ENCODE measurements around the gene SIK3.

Gene SIK3

DNA sequence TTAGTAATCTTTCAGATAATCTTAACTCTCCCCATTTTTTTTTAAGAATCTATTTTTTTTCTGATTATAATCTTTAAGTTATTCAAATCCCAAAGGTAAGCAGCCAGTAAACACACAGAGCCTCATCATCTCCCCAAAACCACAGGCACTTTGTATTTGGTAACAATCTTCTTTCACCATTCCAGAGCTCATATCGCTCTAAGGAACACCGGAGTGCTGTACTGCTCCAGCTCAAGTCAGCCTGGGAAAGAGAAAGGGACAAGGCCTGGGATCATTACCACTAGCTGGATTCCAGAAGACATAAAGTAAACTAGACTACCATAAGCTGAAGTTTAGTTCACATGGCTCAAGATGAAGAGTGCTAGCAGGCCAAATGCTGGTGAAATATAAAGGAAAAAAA is 187.8 kb downstream of the SIK3 start:
- no peak overlapping the region for H3K4me3 ChIP-seq (ENCODE audit: low read depth, low read length)
- H3K27me3 ChIP-seq (ENCODE audit: control insufficient read depth, insufficient read depth, low read length), result no peaks in the 10 kb centered on the region
- no peaks in the 10 kb centered on the region for H3K4me1 ChIP-seq (ENCODE audit: control insufficient read depth, insufficient read depth, low read length)
- H3K27ac ChIP-seq (ENCODE audit: low read depth, low read length), result no peak overlapping the region
- H3K36me3 ChIP-seq (ENCODE audit: control insufficient read depth, insufficient read depth, low read length), result no peaks in the 10 kb centered on the region
- H3K9ac ChIP-seq (ENCODE audit: low read depth, low read length), result no peak overlapping the region
- H3K9me3 ChIP-seq (ENCODE audit: control insufficient read depth, insufficient read depth, low read length), result no peaks in the 10 kb centered on the region

DNA sequence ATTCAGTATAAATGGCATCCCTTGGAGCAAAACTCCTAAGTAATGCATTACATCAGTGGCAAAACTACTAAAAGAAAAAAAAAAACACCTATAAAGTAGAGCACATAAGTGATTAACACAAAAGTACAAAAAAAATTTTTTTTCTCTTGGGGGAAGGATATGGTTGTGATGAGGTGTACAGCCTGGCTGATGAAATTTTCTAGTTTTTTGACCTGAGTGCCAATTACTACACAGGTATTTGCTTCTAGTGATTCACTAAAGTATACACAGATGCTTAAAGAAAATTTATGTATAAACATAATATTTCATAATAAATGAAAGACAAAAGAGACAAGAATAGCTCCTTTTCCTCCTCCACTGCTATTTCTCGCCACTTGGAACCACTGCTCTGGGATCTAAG is 189.0 kb downstream of the SIK3 start:
- H3K9ac ChIP-seq (ENCODE audit: low read depth, low read length), result no peak overlapping the region
- H3K27ac ChIP-seq (ENCODE audit: low read depth, low read length), result no peak overlapping the region
- H3K4me3 ChIP-seq (ENCODE audit: low read depth, low read length), result no peak overlapping the region
- H3K4me1 ChIP-seq (ENCODE audit: control insufficient read depth, insufficient read depth, low read length), result no peaks in the 10 kb centered on the region
- no peaks in the 10 kb centered on the region for H3K36me3 ChIP-seq (ENCODE audit: control insufficient read depth, insufficient read depth, low read length)
- H3K27me3 ChIP-seq (ENCODE audit: control insufficient read depth, insufficient read depth, low read length), result no peaks in the 10 kb centered on the region
- no peaks in the 10 kb centered on the region for H3K9me3 ChIP-seq (ENCODE audit: control insufficient read depth, insufficient read depth, low read length)

DNA sequence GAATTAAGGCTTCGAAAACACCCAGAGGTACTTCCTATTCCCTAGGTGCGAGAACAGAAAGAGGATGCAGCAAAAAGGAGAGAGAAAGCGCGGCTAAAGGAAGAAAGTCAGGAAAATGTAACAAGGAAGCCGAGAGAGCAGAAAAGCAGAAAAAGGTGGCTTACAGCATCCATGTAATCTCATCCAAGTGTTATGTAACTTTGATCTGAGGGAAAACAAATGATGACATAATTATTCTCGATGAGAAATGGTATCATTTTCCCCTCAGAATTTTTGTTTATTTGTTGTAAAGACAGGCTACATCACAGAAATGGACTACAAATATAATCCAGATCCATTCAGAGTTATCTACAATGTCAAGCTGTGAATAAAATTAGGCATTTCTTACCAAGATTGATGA is 191.7 kb downstream of the SIK3 start:
- Histone ChIP-seq H3K4me1 (ENCODE audit: control insufficient read depth, insufficient read depth, low read length) (no peaks in the 10 kb centered on the region), H3K36me3 (ENCODE audit: control insufficient read depth, insufficient read depth, low read length) (no peaks in the 10 kb centered on the region), H3K27ac (ENCODE audit: low read depth, low read length) (no peak overlapping the region), H3K4me3 (ENCODE audit: low read depth, low read length) (no peak overlapping the region), H3K9me3 (ENCODE audit: control insufficient read depth, insufficient read depth, low read length) (no peaks in the 10 kb centered on the region), H3K9ac (ENCODE audit: low read depth, low read length) (no peak overlapping the region), H3K27me3 (ENCODE audit: control insufficient read depth, insufficient read depth, low read length) (no peaks in the 10 kb centered on the region)

DNA sequence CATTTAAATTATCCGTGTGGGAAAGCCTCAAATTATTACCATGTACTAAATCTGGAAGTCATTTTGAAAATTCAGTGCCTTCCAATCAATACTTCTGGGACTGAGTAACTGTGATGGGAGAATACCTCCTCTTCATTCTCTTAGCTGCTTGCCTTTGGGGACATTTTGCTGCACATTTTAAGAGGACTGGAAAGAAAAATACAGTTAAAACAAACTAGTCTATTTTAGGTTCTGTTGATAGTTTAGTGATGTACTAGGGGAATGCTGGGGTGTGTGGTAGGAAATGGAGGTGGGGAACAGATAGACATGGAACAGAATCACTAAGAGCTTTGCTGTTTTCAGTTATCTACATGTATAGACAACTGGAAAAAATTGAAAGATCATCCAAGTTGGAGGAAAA is 195.1 kb downstream of the SIK3 start:
- Histone ChIP-seq H3K27me3 (ENCODE audit: control insufficient read depth, insufficient read depth, low read length) (no peaks in the 10 kb centered on the region), H3K4me1 (ENCODE audit: control insufficient read depth, insufficient read depth, low read length) (no peaks in the 10 kb centered on the region), H3K9ac (ENCODE audit: low read depth, low read length) (no peak overlapping the region), H3K36me3 (ENCODE audit: control insufficient read depth, insufficient read depth, low read length) (no peaks in the 10 kb centered on the region), H3K4me3 (ENCODE audit: low read depth, low read length) (no peak overlapping the region), H3K9me3 (ENCODE audit: control insufficient read depth, insufficient read depth, low read length) (no peaks in the 10 kb centered on the region), H3K27ac (ENCODE audit: low read depth, low read length) (no peak overlapping the region)

DNA sequence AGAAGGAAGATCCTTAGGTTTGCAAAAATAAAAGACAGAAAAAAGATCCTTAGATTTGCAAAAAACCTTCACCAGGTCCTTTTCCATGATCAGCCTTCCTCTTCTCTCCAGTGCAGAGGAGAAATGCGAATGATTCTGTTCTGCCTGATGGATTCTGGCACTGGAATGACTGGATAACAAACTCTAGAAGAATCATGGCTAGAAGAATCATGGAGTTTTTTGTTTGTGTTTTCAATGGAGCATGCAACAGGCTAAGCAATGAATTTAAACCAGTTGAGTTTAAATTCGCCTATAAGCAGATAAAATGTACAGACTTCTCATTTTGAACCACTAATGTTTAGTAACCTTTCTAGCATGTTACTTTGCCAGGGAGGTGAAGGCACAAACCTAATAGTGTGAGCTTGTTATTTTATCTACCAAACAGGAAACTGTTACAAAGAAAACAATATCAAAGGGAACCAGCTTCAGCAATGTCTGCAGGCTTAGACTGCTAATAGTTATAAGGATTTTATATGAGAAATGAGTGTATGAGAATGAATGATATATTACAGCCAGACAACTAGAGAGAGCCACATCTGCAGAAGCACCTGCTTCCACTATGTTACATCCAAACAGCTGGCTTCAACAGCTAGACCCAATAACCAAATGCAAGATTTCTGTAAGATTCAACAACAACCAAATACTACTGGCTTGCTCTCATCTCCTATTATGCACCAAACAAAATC is 196.1 kb downstream of the SIK3 start:
- Histone ChIP-seq H3K36me3 (ENCODE audit: control insufficient read depth, insufficient read depth, low read length) (peaks cover under 1% of the 10 kb centered on the region; the same call in 1 of the 2 replicates), H3K9me3 (ENCODE audit: control insufficient read depth, insufficient read depth, low read length) (no peaks in the 10 kb centered on the region), H3K27me3 (ENCODE audit: control insufficient read depth, insufficient read depth, low read length) (no peaks in the 10 kb centered on the region), H3K4me1 (ENCODE audit: control insufficient read depth, insufficient read depth, low read length) (no peaks in the 10 kb centered on the region), H3K9ac (ENCODE audit: low read depth, low read length) (no peak overlapping the region), H3K27ac (ENCODE audit: low read depth, low read length) (no peak overlapping the region), H3K4me3 (ENCODE audit: low read depth, low read length) (no peak overlapping the region)

DNA sequence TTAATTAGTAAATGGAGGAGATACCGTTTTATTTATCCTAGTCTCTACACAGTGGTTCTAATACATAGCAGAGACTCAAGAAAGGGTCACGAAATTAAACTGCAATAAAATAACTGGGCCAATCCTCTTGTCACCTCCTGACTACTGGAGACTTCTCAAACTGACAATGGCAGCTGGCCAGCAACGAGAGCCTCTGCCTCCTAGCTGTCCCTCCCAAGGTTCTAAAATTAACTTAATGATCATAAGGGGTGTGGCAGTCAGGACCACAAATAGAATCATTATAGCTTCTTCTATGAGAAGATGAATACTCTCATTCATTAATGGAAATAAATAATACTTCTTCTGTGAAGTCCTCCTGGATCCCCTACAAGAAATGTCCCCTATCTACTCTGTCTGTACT is 197.0 kb downstream of the SIK3 start:
- Histone ChIP-seq H3K9me3 (ENCODE audit: control insufficient read depth, insufficient read depth, low read length) (no peaks in the 10 kb centered on the region), H3K9ac (ENCODE audit: low read depth, low read length) (no peak overlapping the region), H3K27ac (ENCODE audit: low read depth, low read length) (no peak overlapping the region), H3K27me3 (ENCODE audit: control insufficient read depth, insufficient read depth, low read length) (no peaks in the 10 kb centered on the region), H3K4me1 (ENCODE audit: control insufficient read depth, insufficient read depth, low read length) (no peaks in the 10 kb centered on the region), H3K36me3 (ENCODE audit: control insufficient read depth, insufficient read depth, low read length) (peaks cover 8% of the 10 kb centered on the region), H3K4me3 (ENCODE audit: low read depth, low read length) (no peak overlapping the region)

DNA sequence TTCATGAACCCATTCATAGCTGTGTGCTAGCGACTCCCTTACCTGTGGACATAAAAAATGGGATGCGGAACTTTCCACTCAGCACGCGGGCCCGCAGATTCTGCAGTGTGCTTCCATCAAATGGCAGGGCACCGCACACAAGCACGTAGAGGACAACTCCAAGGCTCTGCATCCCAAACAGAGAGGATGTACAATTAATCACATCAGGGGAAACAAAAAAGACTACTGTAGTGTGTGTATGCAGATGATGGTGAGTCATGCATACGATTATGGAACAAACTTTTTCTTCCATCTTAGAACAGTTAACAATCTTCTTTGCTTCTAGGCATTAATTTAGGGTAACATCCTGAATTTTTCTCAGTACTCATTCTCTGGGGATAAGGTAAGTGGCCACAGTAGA is 202.0 kb downstream of the SIK3 start:
- no peak overlapping the region for H3K9ac ChIP-seq (ENCODE audit: low read depth, low read length)
- no peaks in the 10 kb centered on the region for H3K27me3 ChIP-seq (ENCODE audit: control insufficient read depth, insufficient read depth, low read length)
- no peaks in the 10 kb centered on the region for H3K9me3 ChIP-seq (ENCODE audit: control insufficient read depth, insufficient read depth, low read length)
- H3K36me3 ChIP-seq (ENCODE audit: control insufficient read depth, insufficient read depth, low read length), result peaks cover 42% of the 10 kb centered on the region
- no peak overlapping the region for H3K27ac ChIP-seq (ENCODE audit: low read depth, low read length)
- H3K4me3 ChIP-seq (ENCODE audit: low read depth, low read length), result no peak overlapping the region
- no peaks in the 10 kb centered on the region for H3K4me1 ChIP-seq (ENCODE audit: control insufficient read depth, insufficient read depth, low read length)

DNA sequence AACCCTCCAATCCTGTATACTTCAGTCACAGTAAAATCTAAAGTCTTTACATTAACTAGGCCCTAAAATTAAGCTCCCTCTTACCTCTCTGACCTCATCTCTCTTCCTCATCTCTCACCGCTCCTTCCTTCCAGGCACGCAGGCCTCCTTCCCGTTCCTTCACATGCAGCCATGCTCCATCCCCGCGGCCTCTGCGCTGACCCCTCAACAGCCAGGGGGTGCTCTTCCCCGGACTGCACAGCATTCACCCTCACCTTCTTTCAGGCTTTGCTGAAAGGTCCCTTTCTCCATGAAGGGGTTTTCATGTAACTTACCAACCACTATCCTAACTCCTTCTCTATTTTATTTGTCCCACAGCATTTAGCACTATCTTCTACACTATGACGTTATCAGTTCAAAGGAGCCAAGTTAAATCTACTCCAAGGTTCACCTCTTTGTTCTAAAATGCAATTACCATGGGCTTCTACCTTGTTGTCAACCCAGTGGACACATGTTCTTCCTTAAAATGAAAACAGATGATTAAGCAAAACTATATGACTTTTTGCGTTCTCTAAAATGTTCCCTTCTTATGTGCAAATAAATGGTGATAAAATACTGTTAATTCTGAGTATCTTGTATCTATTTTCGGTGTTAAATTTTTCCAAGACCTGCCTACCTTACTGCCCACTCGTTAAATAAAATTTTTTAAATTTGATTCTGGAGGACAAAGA is 203.0 kb downstream of the SIK3 start:
- H3K9me3 ChIP-seq (ENCODE audit: control insufficient read depth, insufficient read depth, low read length), result no peaks in the 10 kb centered on the region
- no peak overlapping the region for H3K9ac ChIP-seq (ENCODE audit: low read depth, low read length)
- no peaks in the 10 kb centered on the region for H3K27me3 ChIP-seq (ENCODE audit: control insufficient read depth, insufficient read depth, low read length)
- H3K4me3 ChIP-seq (ENCODE audit: low read depth, low read length), result no peak overlapping the region
- no peaks in the 10 kb centered on the region for H3K4me1 ChIP-seq (ENCODE audit: control insufficient read depth, insufficient read depth, low read length)
- peaks cover 42% of the 10 kb centered on the region for H3K36me3 ChIP-seq (ENCODE audit: control insufficient read depth, insufficient read depth, low read length)
- no peak overlapping the region for H3K27ac ChIP-seq (ENCODE audit: low read depth, low read length)

DNA sequence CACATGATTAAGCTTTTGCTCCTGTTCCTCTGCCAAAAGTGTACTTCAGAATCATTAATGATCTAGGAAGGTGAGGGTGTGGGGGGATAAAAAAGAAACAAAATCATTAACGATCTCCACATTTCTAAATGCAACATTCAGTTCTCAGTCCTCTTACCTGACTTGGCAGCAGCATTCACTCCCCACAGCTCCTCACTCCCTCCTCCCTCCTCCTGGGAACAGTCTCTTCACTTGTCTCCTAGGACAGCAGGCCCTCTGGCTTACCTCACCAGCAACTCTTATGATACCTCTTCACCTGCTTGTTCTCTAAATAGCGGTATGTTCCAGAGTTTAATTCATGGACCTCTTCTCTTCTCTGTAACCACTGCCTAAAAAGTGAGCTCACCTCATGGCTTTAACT is 204.3 kb downstream of the SIK3 start:
- Histone ChIP-seq H3K4me3 (ENCODE audit: low read depth, low read length) (no peak overlapping the region), H3K9me3 (ENCODE audit: control insufficient read depth, insufficient read depth, low read length) (no peaks in the 10 kb centered on the region), H3K36me3 (ENCODE audit: control insufficient read depth, insufficient read depth, low read length) (peaks cover 42% of the 10 kb centered on the region)

DNA sequence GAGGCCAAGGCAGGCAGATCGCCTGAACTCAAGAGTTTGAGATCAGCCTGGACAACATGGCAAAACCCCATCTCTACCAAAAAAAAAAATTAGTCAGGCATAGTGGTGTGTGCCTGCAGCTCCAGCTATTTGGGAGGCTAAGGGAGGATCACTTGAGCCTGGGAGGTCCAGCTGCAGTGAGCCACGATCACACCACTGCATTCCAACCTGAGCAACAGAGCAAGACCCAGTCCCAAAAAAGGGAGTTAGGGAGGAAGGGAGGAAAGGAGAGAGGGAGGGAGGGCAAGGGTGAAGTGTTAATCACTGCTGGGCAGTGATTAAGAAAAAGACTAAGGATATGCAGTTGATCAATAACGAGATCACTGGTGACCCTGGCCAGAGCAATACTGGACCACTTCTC is 204.8 kb downstream of the SIK3 start:
- H3K36me3 ChIP-seq (ENCODE audit: control insufficient read depth, insufficient read depth, low read length), result peaks cover 42% of the 10 kb centered on the region
- H3K4me3 ChIP-seq (ENCODE audit: low read depth, low read length), result no peak overlapping the region
- no peak overlapping the region for H3K27ac ChIP-seq (ENCODE audit: low read depth, low read length)
- no peaks in the 10 kb centered on the region for H3K4me1 ChIP-seq (ENCODE audit: control insufficient read depth, insufficient read depth, low read length)
- H3K27me3 ChIP-seq (ENCODE audit: control insufficient read depth, insufficient read depth, low read length), result no peaks in the 10 kb centered on the region
- H3K9ac ChIP-seq (ENCODE audit: low read depth, low read length), result no peak overlapping the region
- H3K9me3 ChIP-seq (ENCODE audit: control insufficient read depth, insufficient read depth, low read length), result no peaks in the 10 kb centered on the region

More for the DNA sequence above, 204.3 kb downstream of the SIK3 start:
- Histone ChIP-seq H3K27me3 (ENCODE audit: control insufficient read depth, insufficient read depth, low read length) (no peaks in the 10 kb centered on the region), H3K4me1 (ENCODE audit: control insufficient read depth, insufficient read depth, low read length) (no peaks in the 10 kb centered on the region), H3K9ac (ENCODE audit: low read depth, low read length) (no peak overlapping the region), H3K27ac (ENCODE audit: low read depth, low read length) (no peak overlapping the region)

DNA sequence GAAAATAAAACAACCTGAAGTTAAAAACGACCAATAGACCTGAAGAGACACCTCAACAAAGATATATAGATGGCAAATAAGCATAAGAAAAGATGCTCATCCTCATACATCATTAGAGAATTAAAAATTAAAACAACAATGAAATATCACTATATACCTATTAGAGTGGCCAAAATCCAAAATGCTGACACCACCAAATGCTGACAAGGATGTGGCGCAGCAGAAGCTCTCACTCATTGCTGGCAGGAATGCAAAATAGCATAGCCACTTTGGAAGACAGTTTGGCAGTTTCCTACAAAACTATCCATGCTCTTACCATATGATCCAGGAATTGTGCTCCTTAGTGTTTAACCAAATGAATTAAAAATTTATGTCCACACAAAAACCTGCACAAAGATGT is 205.9 kb downstream of the SIK3 start:
- Histone ChIP-seq H3K9me3 (ENCODE audit: control insufficient read depth, insufficient read depth, low read length) (no peaks in the 10 kb centered on the region), H3K36me3 (ENCODE audit: control insufficient read depth, insufficient read depth, low read length) (peaks cover 45% of the 10 kb centered on the region), H3K9ac (ENCODE audit: low read depth, low read length) (no peak overlapping the region), H3K4me3 (ENCODE audit: low read depth, low read length) (no peak overlapping the region), H3K27me3 (ENCODE audit: control insufficient read depth, insufficient read depth, low read length) (no peaks in the 10 kb centered on the region), H3K4me1 (ENCODE audit: control insufficient read depth, insufficient read depth, low read length) (0 out of 2 replicates have a peak, but pooled peaks cover 4% of the 10 kb centered on the region), H3K27ac (ENCODE audit: low read depth, low read length) (no peak overlapping the region)
